Heart left ventricle (tissue), 16 donors: Measurements from ENCODE around the gene VAC14. TPM values are rescaled to one million over a fixed set of nuclear protein-coding genes. Genes with fewer than 3 reads are reported as not detected.

Experiments
- ATAC-seq, 4 donors: fragments of 200-7000 bp; cut with Tn5 transposase; one replicate each; pipeline ENCODE4 v1.9.1; 2020 to 2022; ENCODE audit warnings: moderate library complexity in 4 of 4, mild to moderate bottlenecking in 3 of 4, moderate number of reproducible peaks in 1 of 4
- DNase-seq, 5 donors: peaks; one replicate each; pipeline ENCODE4 v3.0.0-alpha.2; 2020
- H3K27ac ChIP-seq, 12 donors: fragments of 200-600 bp; sonication (generic) in 4 of 12; one replicate each; pipeline versions ENCODE4 v1.5.0 to v1.8.0; 2016 to 2022; ENCODE audit warnings: mild to moderate bottlenecking in 2 of 12
- H3K27me3 ChIP-seq, 9 donors: fragments of 200-600 bp; sonication (generic) in 2 of 9; one replicate each; pipeline versions ENCODE4 v1.5.1 to v1.8.0; 2016 to 2022; ENCODE audit warnings: mild to moderate bottlenecking in 3 of 9
- H3K36me3 ChIP-seq, 9 donors: fragments of 200-600 bp; sonication (generic) in 2 of 9; one replicate each; pipeline versions ENCODE4 v1.5.0 to v1.8.0; 2018 to 2022; ENCODE audit warnings: mild to moderate bottlenecking in 2 of 9
- H3K4me1 ChIP-seq, 12 donors: fragments of 200-600 bp; sonication (generic) in 4 of 12; one replicate each; pipeline versions ENCODE4 v1.5.0 to v1.8.0; 2016 to 2022; ENCODE audit warnings: mild to moderate bottlenecking in 3 of 12
- H3K4me3 ChIP-seq, 12 donors: fragments of 200-600 bp; sonication (generic) in 4 of 12; one replicate each; pipeline versions ENCODE4 v1.5.0 to v1.8.0; 2017 to 2022; ENCODE audit warnings: mild to moderate bottlenecking in 9 of 12, moderate library complexity in 4 of 12
- H3K9me3 ChIP-seq, 12 donors: fragments of 200-600 bp; sonication (generic) in 4 of 12; one replicate each; pipeline versions ENCODE4 v1.5.0 to v1.8.0; 2016 to 2022; ENCODE audit warnings: mild to moderate bottlenecking in 1 of 12
- CTCF ChIP-seq, 12 donors: fragments of 200-600 bp; sonication (generic) in 4 of 12; IDR thresholded peaks; one replicate each; pipeline versions ENCODE4 v1.5.0 to v1.8.0; 2018 to 2022; ENCODE audit warnings: antibody characterized with exemption in 12 of 12, mild to moderate bottlenecking in 5 of 12
- POLR2A ChIP-seq, 2 donors: fragments of 450-650 bp; IDR thresholded peaks; one replicate each; pipeline ENCODE4 v1.6.1; 2017; ENCODE audit warnings: antibody characterized with exemption in 2 of 2, mild to moderate bottlenecking in 2 of 2, moderate library complexity in 2 of 2
- WGBS, 4 donors: extraction: QIAGEN DNeasy Blood & Tissue Kit in 2 of 4; methylation state at CpG; one replicate each; pipeline versions ENCODE4 v1.1.5 to v1.1.7; 2013 to 2018; 5-methylcytosine and 5-hydroxymethylcytosine counted together
- intact Hi-C, 10 donors: fragments of 100-400 bp; cut with DNase I; formaldehyde crosslinking; loops; one replicate each; pipeline versions ENCODE4 v1.11.1 to v1.14.2; 2022
- polyA plus RNA-seq, 2 donors: library from polyadenylated mRNA; stranded (reverse); fragments of 200-250 nt; gene quantifications; one replicate each; pipeline ENCODE4 v1.2.3, GENCODE V29; 2013
- total RNA-seq, 9 donors: library from RNA; depleted of rRNA in 2 of 9; stranded (reverse); fragments of >200 nt in 2 of 9; fragmentation: NEBNext Ultra II Directional in 3 of 9; extraction: Animal tissue kit (Norgen Biotek cat#: 25700) in 3 of 9; gene quantifications; one replicate each; pipeline versions ENCODE4 v1.1.0 to v1.2.4, GENCODE V29; 2016 to 2023
- donor health status: ischemic (EF 13 %, LVEDD 7.1; RV severe dilation, severe dysfunction).
- donor health status: healthy with polysubstance abuse.
- donor health status: DM: no; HTN: yes; CAD: no.
- donor health status: DM: no; HTN: no; CAD: no.
- donor health status: ischemic (EF 25% LVEDD 6.9; RV normal size, moderate dysfunction).
- donor health status: ischemic (EF 25% LVEDD 5.7; RV mildly dilated, moderate dysfunction).
- donor health status: healthy.
- donor health status: DM: yes; HTN: yes; CAD: no.
- donor health status: ischemic (EF 35%, LVEDD 5.7; RV mildly dilated, moderate dysfunction).
- donor health status: nonischemic (EF 11% LVEDD 7.7; RV severe dilation, severe dysfunction).
- donor health status: DM: yes; HTN: yes; CAD: no.
- donor health status: PGD.
- donor health status: ischemic (EF 29% LVEDD 5.4; RV normal size, mild dysfunction).
- donor health status: nonischemic (EF 23%, LVEDD 6.1; RV moderate dilation, normal function).

Gene VAC14
- total and polyA plus RNA-seq, 11 donors = 13.9 to 48.0 (median 26.1) TPM

- Histone ChIP-seq H3K36me3 (peaks cover 0 to 50% (median 0%) of the 10 kb centered on the region in 9 donors), H3K9me3 (no peaks in the 10 kb centered on the region), H3K4me1 (peaks cover 5 to 65% (median 45%) of the 10 kb centered on the region in 12 donors), H3K4me3 (no peak overlapping the region), H3K27ac (peak overlapping the region in 1 of 12 donors; percentile 2), H3K27me3 (no peaks in the 10 kb centered on the region)
- DNase-seq = peak in 1 of 5 donors; percentile 24
- no peak for TF ChIP-seq CTCF (IDR thresholded peaks at IDR 0.05)
- no peak for TF ChIP-seq POLR2A (IDR thresholded peaks at IDR 0.05)
- intact Hi-C loops = no loop called here
- 81 to 87% (median 85%) methylated on average over 12 to 20 of the region's 20 CpGs for WGBS, 4 donors
- no peak for ATAC-seq
Measured at GRCh38 chr16:70740914-70741782, 59.8 kb downstream of the VAC14 start.

- Histone ChIP-seq H3K4me3 (no peak overlapping the region), H3K4me1 (peaks cover 5 to 65% (median 45%) of the 10 kb centered on the region in 12 donors), H3K27ac (peak overlapping the region in 2 of 12 donors; percentile 2 to 9), H3K27me3 (no peaks in the 10 kb centered on the region), H3K9me3 (no peaks in the 10 kb centered on the region), H3K36me3 (peaks cover 0 to 50% (median 0%) of the 10 kb centered on the region in 9 donors)
- TF ChIP-seq CTCF (IDR thresholded peaks at IDR 0.05) = no peak
- TF ChIP-seq POLR2A (IDR thresholded peaks at IDR 0.05) = no peak
- 65 to 85% (median 82%) methylated on average over 10 to 16 of the region's 16 CpGs for WGBS, 4 donors
- ATAC-seq = no peak
- peak in 1 of 5 donors; percentile 20 for DNase-seq
- intact Hi-C loops = no loop called here
Measured at GRCh38 chr16:70740174-70740913, 60.6 kb downstream of the VAC14 start.

GRCh38 chr16:70739389-70739788 lies 61.6 kb downstream of the VAC14 start:
- 85 to 93% (median 90%) methylated on average over 5 to 7 of the region's 7 CpGs for WGBS, 4 donors
- Histone ChIP-seq H3K4me3 (no peak overlapping the region), H3K9me3 (no peaks in the 10 kb centered on the region), H3K36me3 (peaks cover 0 to 43% (median 0%) of the 10 kb centered on the region in 9 donors), H3K27ac (peak overlapping the region in 3 of 12 donors; percentile 3 to 92 (median 19)), H3K27me3 (no peaks in the 10 kb centered on the region), H3K4me1 (peaks cover 5 to 72% (median 47%) of the 10 kb centered on the region in 12 donors)
- DNase-seq = peak in 1 of 5 donors; percentile 21
- intact Hi-C loops = loop anchor here (2.0 to 5.0 kb wide), 5 partner anchors 37 to 59 kb away; partner anchors contain the start of gene MTSS2 (in 1 of the 10)
- TF ChIP-seq POLR2A (IDR thresholded peaks at IDR 0.05) (no peak), CTCF (IDR thresholded peaks at IDR 0.05) (no peak)
- no peak for ATAC-seq
